ENCODE data around the gene REX1BD.

Gene REX1BD

DNA sequence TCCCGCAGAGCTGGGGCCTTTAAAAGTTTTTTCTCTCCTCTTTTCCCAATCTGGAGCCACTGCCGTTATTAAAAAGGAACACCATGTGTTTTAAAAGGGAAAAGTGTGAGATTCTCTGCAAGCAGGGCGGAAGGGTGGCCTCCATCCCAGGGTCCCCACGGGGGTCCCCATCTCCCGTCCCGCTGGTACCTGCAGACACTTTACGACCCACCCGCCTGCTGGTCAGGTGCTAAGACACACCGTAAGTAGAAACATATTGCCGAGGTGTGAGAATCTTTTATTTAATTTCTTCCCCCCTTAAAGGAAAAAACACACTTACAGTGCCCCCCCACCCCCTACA lies 16.2 kb downstream of the REX1BD start:
- Histone ChIP-seq H3K4me3 (replicated peaks; ENCODE audit: insufficient read depth, low read length) (no peak overlapping the region), H3K27ac (replicated peaks) (no peak overlapping the region), H3K27me3 (ENCODE audit: insufficient read depth, poor library complexity, severe bottlenecking) (peaks cover 55% of the 10 kb centered on the region)
- DNase-seq (ENCODE audit: low read depth in 1 of 2, low spot score in 1 of 2) = no peak
- no peak for TF ChIP-seq SPI1 (IDR thresholded peaks at IDR 0.05; ENCODE audit: borderline replicate concordance, low read depth)
- no peak for TF ChIP-seq POLR2AphosphoS5 (IDR thresholded peaks at IDR 0.05; ENCODE audit: low read depth)
- no peak for TF ChIP-seq GABPA (IDR thresholded peaks at IDR 0.05; ENCODE audit: low read depth)
- TF ChIP-seq, protein P1, sequence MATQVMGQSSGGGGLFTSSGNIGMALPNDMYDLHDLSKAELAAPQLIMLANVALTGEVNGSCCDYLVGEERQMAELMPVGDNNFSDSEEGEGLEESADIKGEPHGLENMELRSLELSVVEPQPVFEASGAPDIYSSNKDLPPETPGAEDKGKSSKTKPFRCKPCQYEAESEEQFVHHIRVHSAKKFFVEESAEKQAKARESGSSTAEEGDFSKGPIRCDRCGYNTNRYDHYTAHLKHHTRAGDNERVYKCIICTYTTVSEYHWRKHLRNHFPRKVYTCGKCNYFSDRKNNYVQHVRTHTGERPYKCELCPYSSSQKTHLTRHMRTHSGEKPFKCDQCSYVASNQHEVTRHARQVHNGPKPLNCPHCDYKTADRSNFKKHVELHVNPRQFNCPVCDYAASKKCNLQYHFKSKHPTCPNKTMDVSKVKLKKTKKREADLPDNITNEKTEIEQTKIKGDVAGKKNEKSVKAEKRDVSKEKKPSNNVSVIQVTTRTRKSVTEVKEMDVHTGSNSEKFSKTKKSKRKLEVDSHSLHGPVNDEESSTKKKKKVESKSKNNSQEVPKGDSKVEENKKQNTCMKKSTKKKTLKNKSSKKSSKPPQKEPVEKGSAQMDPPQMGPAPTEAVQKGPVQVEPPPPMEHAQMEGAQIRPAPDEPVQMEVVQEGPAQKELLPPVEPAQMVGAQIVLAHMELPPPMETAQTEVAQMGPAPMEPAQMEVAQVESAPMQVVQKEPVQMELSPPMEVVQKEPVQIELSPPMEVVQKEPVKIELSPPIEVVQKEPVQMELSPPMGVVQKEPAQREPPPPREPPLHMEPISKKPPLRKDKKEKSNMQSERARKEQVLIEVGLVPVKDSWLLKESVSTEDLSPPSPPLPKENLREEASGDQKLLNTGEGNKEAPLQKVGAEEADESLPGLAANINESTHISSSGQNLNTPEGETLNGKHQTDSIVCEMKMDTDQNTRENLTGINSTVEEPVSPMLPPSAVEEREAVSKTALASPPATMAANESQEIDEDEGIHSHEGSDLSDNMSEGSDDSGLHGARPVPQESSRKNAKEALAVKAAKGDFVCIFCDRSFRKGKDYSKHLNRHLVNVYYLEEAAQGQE (IDR thresholded peaks at IDR 0.05; ENCODE audit: insufficient replicate concordance, low read depth) = no peak
- TF ChIP-seq, protein P2, sequence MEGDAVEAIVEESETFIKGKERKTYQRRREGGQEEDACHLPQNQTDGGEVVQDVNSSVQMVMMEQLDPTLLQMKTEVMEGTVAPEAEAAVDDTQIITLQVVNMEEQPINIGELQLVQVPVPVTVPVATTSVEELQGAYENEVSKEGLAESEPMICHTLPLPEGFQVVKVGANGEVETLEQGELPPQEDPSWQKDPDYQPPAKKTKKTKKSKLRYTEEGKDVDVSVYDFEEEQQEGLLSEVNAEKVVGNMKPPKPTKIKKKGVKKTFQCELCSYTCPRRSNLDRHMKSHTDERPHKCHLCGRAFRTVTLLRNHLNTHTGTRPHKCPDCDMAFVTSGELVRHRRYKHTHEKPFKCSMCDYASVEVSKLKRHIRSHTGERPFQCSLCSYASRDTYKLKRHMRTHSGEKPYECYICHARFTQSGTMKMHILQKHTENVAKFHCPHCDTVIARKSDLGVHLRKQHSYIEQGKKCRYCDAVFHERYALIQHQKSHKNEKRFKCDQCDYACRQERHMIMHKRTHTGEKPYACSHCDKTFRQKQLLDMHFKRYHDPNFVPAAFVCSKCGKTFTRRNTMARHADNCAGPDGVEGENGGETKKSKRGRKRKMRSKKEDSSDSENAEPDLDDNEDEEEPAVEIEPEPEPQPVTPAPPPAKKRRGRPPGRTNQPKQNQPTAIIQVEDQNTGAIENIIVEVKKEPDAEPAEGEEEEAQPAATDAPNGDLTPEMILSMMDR (IDR thresholded peaks at IDR 0.05; ENCODE audit: insufficient read depth, low read length) = no peak

DNA sequence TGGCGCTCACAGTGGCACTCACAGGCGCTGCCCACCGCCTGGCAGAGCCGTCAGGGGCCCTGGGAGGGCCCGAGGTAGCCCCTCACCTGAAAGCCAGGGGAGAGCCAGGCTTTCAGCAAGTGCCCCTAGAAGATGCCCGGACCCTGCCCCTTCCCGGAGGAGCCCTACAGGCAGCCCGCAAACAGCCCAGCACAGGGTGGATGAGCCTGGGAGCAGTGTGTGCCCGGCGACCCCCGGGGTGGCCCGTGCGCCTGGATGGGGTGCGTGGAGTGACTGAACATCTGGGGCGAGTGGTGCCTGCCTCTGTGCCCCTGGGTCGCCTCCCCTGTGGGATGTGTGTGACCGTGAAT lies 16.6 kb downstream of the REX1BD start:
- H3K27me3 ChIP-seq (ENCODE audit: insufficient read depth, poor library complexity, severe bottlenecking) = peaks cover 59% of the 10 kb centered on the region
- TF ChIP-seq, protein P2 (IDR thresholded peaks at IDR 0.05; ENCODE audit: insufficient read depth, low read length) = no peak
- TF ChIP-seq POLR2AphosphoS5 (IDR thresholded peaks at IDR 0.05; ENCODE audit: low read depth) (no peak), SPI1 (IDR thresholded peaks at IDR 0.05; ENCODE audit: borderline replicate concordance, low read depth) (no peak), GABPA (IDR thresholded peaks at IDR 0.05; ENCODE audit: low read depth) (no peak)
- TF ChIP-seq, protein P1 (IDR thresholded peaks at IDR 0.05; ENCODE audit: insufficient replicate concordance, low read depth) = no peak
- no peak overlapping the region for H3K27ac ChIP-seq (replicated peaks)
- DNase-seq (ENCODE audit: low read depth in 1 of 2, low spot score in 1 of 2) = no peak
- H3K4me3 ChIP-seq (replicated peaks; ENCODE audit: insufficient read depth, low read length) = no peak overlapping the region

DNA sequence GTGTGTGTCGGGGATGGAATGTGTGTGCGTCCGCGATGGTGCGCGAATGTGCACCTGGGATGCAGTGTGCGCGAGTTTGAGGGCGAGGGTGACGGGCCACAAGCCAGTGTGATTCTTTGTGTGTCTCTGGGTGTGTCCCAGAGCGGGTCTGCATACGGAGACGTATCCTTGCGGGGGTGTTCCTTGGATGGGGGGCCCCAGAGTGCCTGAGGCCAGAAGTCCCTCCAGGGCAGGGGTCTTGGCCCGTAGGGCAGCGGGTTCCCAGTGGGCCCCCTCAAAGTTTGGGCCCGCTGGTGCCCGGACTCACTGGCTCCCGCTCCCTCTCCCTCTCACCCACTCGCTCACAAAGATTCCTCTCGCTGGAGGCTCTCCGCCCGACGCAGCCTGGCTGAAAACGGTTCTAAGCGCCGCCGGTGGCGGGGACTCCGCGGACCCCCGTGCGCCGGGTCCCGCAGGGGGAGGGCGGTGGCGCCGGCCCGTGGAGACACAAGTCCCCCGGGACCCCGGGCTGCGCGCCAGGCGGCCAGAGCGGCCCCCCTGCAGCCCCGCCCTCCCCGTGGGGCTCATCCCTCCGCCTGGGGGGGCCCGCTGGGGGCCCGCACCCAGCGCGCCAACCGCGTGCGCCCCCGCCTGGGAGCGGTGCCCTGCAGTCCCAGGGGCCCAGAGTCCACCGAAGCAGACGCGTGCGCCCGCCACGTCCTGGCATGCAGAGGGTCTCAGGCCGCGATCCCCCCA lies 17.1 kb downstream of the REX1BD start:
- no peak for DNase-seq (ENCODE audit: low read depth in 1 of 2, low spot score in 1 of 2)
- TF ChIP-seq SPI1 (IDR thresholded peaks at IDR 0.05; ENCODE audit: borderline replicate concordance, low read depth) (no peak), GABPA (IDR thresholded peaks at IDR 0.05; ENCODE audit: low read depth) (no peak), POLR2AphosphoS5 (IDR thresholded peaks at IDR 0.05; ENCODE audit: low read depth) (no peak)
- TF ChIP-seq, protein P1 (IDR thresholded peaks at IDR 0.05; ENCODE audit: insufficient replicate concordance, low read depth) = no peak
- TF ChIP-seq, protein P2 (IDR thresholded peaks at IDR 0.05; ENCODE audit: insufficient read depth, low read length) = no peak
- Histone ChIP-seq H3K27ac (replicated peaks) (no peak overlapping the region), H3K4me3 (replicated peaks; ENCODE audit: insufficient read depth, low read length) (no peak overlapping the region), H3K27me3 (ENCODE audit: insufficient read depth, poor library complexity, severe bottlenecking) (peaks cover 64% of the 10 kb centered on the region)

Data from HL-60 (cell line).